GM10266 (cell line): ENCODE measurements around the gene HOXA9.

Experiments used
- DNase-seq: peaks from one replicate; pipeline ENCODE4 v3.0.0; 2012; ENCODE audit errors: extremely low spot score
- TF ChIP-seq, protein P1 (sequence below): IDR thresholded peaks from 2 replicates; pipeline ENCODE4 v1.5.1; 2012; ENCODE audit warnings: mild to moderate bottlenecking, low read depth; ENCODE audit not compliant: control insufficient read depth, insufficient read depth; ENCODE audit errors: missing control alignments

Gene HOXA9

GRCh38 chr7:27130540-27131389 is 34.6 kb downstream of the HOXA9 start, which contains the start of gene HOXA4:
HOXA4 (minus strand) TSS chr7:27130757; CDS start chr7:27130733, 24 bp downstream.
- TF ChIP-seq, protein P1, sequence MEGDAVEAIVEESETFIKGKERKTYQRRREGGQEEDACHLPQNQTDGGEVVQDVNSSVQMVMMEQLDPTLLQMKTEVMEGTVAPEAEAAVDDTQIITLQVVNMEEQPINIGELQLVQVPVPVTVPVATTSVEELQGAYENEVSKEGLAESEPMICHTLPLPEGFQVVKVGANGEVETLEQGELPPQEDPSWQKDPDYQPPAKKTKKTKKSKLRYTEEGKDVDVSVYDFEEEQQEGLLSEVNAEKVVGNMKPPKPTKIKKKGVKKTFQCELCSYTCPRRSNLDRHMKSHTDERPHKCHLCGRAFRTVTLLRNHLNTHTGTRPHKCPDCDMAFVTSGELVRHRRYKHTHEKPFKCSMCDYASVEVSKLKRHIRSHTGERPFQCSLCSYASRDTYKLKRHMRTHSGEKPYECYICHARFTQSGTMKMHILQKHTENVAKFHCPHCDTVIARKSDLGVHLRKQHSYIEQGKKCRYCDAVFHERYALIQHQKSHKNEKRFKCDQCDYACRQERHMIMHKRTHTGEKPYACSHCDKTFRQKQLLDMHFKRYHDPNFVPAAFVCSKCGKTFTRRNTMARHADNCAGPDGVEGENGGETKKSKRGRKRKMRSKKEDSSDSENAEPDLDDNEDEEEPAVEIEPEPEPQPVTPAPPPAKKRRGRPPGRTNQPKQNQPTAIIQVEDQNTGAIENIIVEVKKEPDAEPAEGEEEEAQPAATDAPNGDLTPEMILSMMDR = no peak
- no peak for DNase-seq

DNA sequence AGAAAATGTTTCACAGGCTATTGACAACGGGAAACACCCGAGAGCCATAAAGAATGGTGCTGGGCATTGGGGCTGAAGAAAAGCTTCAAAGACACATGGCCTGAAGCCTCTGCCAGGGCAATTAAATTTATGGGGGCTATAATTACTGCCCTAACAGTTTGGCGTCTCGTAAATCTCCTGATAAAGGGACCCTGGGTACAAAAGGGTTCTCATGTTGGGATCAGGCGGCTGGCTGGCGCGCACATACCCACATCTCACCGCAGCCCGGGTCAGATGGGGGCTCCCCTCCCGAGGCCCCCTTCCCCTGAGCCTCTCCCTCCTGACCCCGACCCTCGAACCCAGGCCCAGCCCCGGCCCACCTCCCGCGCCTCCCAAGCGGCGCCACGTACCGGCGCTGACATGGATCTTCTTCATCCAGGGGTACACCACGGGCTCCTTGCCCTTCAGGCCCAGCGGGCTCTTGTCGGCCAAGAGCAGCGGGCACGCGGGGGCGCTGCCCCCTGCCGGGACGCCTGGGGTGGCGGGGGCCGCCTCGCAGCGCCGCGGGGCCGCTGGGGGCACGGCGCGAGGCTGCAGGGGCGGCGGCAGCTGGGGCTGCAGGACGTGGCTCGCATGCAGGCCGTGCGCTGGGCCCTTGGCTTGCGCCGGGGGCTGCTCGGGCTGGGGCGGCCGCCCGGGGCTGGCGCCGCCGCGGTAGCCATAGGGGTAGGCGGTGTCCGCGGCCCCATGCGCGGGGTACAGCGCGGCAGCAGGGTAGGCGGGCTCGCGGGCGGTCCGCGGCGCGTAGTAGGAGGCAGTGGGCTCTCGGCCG is 35.4 kb downstream of the HOXA9 start:
- TF ChIP-seq, protein P1 = no peak
- DNase-seq = no peak

DNA sequence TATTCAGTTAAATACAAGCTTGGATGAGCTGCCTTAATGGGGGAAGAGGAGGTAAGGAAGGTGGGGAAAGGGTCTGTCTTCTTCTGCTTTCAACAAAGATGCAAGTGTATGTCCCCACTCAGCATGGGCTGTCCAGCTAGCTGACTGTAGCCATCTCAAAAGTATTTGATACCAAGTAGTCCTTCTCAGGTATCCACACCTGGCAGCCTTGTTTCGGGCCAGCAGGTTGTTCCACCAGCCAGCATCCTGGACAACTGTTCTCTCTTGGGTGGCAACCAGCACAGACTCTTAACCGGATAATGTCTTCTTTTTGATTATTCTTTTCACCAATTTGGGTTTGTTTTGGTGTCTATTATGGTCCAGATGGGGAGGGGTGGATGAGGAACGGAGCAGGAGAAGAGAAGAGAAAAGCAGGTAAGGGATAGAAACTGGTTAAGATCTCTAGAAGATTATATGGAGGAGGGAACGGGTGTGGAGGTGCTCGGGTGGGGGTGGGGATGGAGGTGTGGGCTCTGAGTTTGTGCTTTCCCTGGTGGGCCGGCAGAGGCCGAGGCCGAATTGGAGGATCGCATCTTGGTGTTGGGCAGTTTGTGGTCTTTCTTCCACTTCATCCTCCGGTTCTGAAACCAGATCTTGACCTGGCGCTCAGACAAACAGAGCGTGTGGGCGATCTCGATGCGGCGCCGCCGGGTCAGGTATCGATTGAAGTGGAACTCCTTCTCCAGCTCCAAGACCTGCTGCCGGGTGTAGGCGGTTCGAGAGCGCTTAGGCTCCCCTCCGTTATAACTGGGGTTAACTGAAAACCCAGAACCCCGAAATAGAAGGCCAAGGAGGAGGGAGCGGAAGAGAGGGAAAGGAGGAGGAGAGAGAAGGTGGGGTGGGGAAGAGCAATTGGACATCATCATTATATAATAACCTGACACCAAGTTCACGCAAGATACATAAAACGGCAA is 36.3 kb downstream of the HOXA9 start:
- DNase-seq = no peak
- TF ChIP-seq, protein P1 = no peak

DNA sequence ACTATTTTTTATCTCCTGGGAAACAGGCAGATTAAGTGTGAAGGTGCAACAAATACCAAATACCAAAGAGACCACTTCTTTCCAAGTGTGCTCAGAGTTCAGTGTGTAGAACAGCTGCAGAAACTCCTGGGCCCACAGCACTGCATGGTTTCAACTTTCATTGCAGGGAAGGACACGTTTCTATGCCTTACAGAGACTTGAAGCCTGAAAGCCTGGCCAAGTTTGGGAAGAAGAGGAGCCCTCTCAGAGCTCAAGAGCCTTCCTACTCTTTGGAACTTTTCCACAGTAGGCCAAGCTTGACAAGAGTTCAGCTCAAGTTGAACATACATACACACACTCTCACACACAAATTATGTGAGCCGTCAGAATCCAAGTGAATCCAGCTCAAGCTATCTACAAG is 37.3 kb downstream of the HOXA9 start:
- TF ChIP-seq, protein P1 = no peak
- DNase-seq = no peak

- TF ChIP-seq, protein P1 = no peak
- DNase-seq = no peak
Measured at GRCh38 chr7:27126596-27127327, 38.6 kb downstream of the HOXA9 start.

GRCh38 chr7:27125986-27126394 is 39.3 kb downstream of the HOXA9 start:
- DNase-seq = no peak
- TF ChIP-seq, protein P1 = no peak
